ENCODE measurements around the gene ZNFX1. TPM values are rescaled to one million over a fixed set of nuclear protein-coding genes. Genes with fewer than 3 reads are reported as not detected.

The ZNFX1 gene
- total and polyA plus RNA-seq, 2 experiments from 2014 or later: 47.3 to 50.7 TPM

DNA sequence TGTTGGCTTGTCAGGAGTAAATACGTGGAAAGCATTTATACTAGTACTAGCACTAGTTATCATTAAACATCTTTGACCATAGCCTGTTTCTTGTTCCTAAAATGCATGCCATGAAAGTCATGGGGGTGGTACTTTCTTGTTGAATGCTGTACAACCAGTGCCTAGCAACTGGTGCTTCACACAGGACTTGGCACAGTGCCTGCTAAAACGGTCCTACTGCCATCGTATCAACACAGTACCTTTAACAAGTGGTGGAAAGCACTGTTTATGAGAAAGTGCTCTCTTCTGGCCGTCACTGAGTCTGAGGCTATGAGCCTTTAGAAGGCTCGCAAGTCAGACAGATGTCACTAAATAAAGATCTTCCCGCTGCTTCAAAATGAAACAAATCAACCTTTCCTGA is 21.6 kb downstream of the ZNFX1 start:
- 0 out of 2 replicates have a peak, but pooled peaks cover 3% of the 10 kb centered on the region for H3F3A ChIP-seq (ENCODE audit: insufficient read depth)
- H3K9me3 ChIP-seq (ENCODE audit: low read depth): no peaks in the 10 kb centered on the region
- no peaks in the 10 kb centered on the region for H3K9me2 ChIP-seq (ENCODE audit: insufficient read depth)
- peaks cover 83% of the 10 kb centered on the region for H3K36me3 ChIP-seq (ENCODE audit: low read depth)
- no peaks in the 10 kb centered on the region for H4K20me1 ChIP-seq (ENCODE audit: insufficient read depth)
- H3K27ac ChIP-seq: no peak overlapping the region
- TF ChIP-seq EZH2 (IDR thresholded peaks at IDR 0.05; ENCODE audit: insufficient read depth, poor library complexity, severe bottlenecking): no peak
- WGBS, 2 experiments (ENCODE audit: low coverage in 1 of 2, low lambda C conversion rate in 2 of 2, missing lambda C conversion rate in 2 of 2): 76 to 80% methylated on average over 6 of the region's 6 CpGs
- H2AFZ ChIP-seq: no peak overlapping the region
- H3K4me1 ChIP-seq (ENCODE audit: insufficient read depth): no peaks in the 10 kb centered on the region
- no peak for DNase-seq
- in situ Hi-C loops (cut with MboI): no loop called here
- H3K4me3 ChIP-seq: no peak overlapping the region
- no peaks in the 10 kb centered on the region for H3K27me3 ChIP-seq (replicated peaks; ENCODE audit: insufficient read depth)
- H3K9ac ChIP-seq: no peak overlapping the region
- H3K4me2 ChIP-seq (ENCODE audit: unreplicated experiment): no peak overlapping the region
- H3K79me2 ChIP-seq (ENCODE audit: insufficient read depth): peaks cover 16% of the 10 kb centered on the region

- H3K9me2 ChIP-seq (ENCODE audit: insufficient read depth): no peaks in the 10 kb centered on the region
- H4K20me1 ChIP-seq (ENCODE audit: insufficient read depth): no peaks in the 10 kb centered on the region
- H2AFZ ChIP-seq: no peak overlapping the region
- TF ChIP-seq EZH2phosphoT487 (IDR thresholded peaks at IDR 0.05; ENCODE audit: insufficient read depth, low read depth) (no peak), EZH2 (IDR thresholded peaks at IDR 0.05; ENCODE audit: insufficient read depth, poor library complexity, severe bottlenecking) (no peak)
- no peaks in the 10 kb centered on the region for H3K27me3 ChIP-seq (replicated peaks; ENCODE audit: insufficient read depth)
- H3K36me3 ChIP-seq (ENCODE audit: low read depth): peaks cover 69% of the 10 kb centered on the region
- H3K27ac ChIP-seq: no peak overlapping the region
- no peaks in the 10 kb centered on the region for H3K4me1 ChIP-seq (ENCODE audit: insufficient read depth)
- in situ Hi-C loops (cut with MboI): no loop called here
- H3K79me2 ChIP-seq (ENCODE audit: insufficient read depth): no peaks in the 10 kb centered on the region
- peaks cover 19% of the 10 kb centered on the region for H3F3A ChIP-seq (ENCODE audit: insufficient read depth)
- DNase-seq: no peak
- no peak overlapping the region for H3K4me3 ChIP-seq
- H3K4me2 ChIP-seq (ENCODE audit: unreplicated experiment): no peak overlapping the region
- no peaks in the 10 kb centered on the region for H3K9me3 ChIP-seq (ENCODE audit: low read depth)
- H3K9ac ChIP-seq: no peak overlapping the region
- WGBS, 2 experiments (ENCODE audit: low coverage in 1 of 2, low lambda C conversion rate in 2 of 2, missing lambda C conversion rate in 2 of 2): 90 to 91% methylated on average over 6 of the region's 6 CpGs
These were observed 25.1 kb downstream of the ZNFX1 start for GRCh38 chr20:49252556-49253350.

GRCh38 chr20:49248879-49249665 is 28.8 kb downstream of the ZNFX1 start:
- Histone ChIP-seq H2AFZ (no peak overlapping the region), H3F3A (ENCODE audit: insufficient read depth) (peaks cover 42% of the 10 kb centered on the region), H3K4me1 (ENCODE audit: insufficient read depth) (no peaks in the 10 kb centered on the region), H3K4me2 (ENCODE audit: unreplicated experiment) (no peak overlapping the region), H3K79me2 (ENCODE audit: insufficient read depth) (no peaks in the 10 kb centered on the region), H3K9ac (no peak overlapping the region), H3K27me3 (replicated peaks; ENCODE audit: insufficient read depth) (no peaks in the 10 kb centered on the region), H4K20me1 (ENCODE audit: insufficient read depth) (no peaks in the 10 kb centered on the region), H3K9me2 (ENCODE audit: insufficient read depth) (no peaks in the 10 kb centered on the region), H3K36me3 (ENCODE audit: low read depth) (peaks cover 50% of the 10 kb centered on the region), H3K4me3 (no peak overlapping the region), H3K27ac (no peak overlapping the region), H3K9me3 (ENCODE audit: low read depth) (no peaks in the 10 kb centered on the region)
- DNase-seq: no peak
- no peak for TF ChIP-seq EZH2phosphoT487 (IDR thresholded peaks at IDR 0.05; ENCODE audit: insufficient read depth, low read depth)
- no peak for TF ChIP-seq EZH2 (IDR thresholded peaks at IDR 0.05; ENCODE audit: insufficient read depth, poor library complexity, severe bottlenecking)
- in situ Hi-C loops (cut with MboI): no loop called here
- 82 to 83% methylated on average over 18 of the region's 18 CpGs for WGBS, 2 experiments (ENCODE audit: low coverage in 1 of 2, low lambda C conversion rate in 2 of 2, missing lambda C conversion rate in 2 of 2)

DNA sequence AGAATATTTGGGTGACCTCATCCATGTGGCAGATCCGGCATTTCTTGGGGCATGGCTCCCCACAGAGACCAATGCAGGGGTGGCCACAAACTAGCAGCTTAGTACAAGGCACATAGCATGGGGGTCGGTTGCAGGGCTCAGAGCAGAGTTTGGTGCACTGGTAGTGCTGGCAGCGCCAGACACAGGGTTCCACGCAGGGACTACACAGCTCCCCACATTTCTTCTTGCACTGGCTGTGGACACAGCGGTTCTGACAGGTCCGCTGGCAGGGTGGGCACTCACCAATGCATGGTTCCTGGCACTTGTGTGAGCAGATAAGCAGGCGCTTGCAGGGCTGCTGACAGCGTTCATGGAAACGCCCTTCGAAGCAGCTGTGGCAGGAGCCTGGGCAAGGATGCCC is 29.6 kb downstream of the ZNFX1 start:
- H3K27ac ChIP-seq: no peak overlapping the region
- no peak overlapping the region for H3K4me3 ChIP-seq
- no peaks in the 10 kb centered on the region for H3K9me2 ChIP-seq (ENCODE audit: insufficient read depth)
- DNase-seq: no peak
- H3K27me3 ChIP-seq (replicated peaks; ENCODE audit: insufficient read depth): no peaks in the 10 kb centered on the region
- H3K79me2 ChIP-seq (ENCODE audit: insufficient read depth): no peaks in the 10 kb centered on the region
- in situ Hi-C loops (cut with MboI): no loop called here
- H4K20me1 ChIP-seq (ENCODE audit: insufficient read depth): no peaks in the 10 kb centered on the region
- H2AFZ ChIP-seq: no peak overlapping the region
- H3K9me3 ChIP-seq (ENCODE audit: low read depth): no peaks in the 10 kb centered on the region
- H3K9ac ChIP-seq: no peak overlapping the region
- WGBS, 2 experiments (ENCODE audit: low coverage in 1 of 2, low lambda C conversion rate in 2 of 2, missing lambda C conversion rate in 2 of 2): 83% methylated on average over 10 of the region's 10 CpGs
- H3K36me3 ChIP-seq (ENCODE audit: low read depth): peaks cover 52% of the 10 kb centered on the region
- peaks cover 44% of the 10 kb centered on the region for H3F3A ChIP-seq (ENCODE audit: insufficient read depth)
- no peak for TF ChIP-seq EZH2phosphoT487 (IDR thresholded peaks at IDR 0.05; ENCODE audit: insufficient read depth, low read depth)
- no peak for TF ChIP-seq EZH2 (IDR thresholded peaks at IDR 0.05; ENCODE audit: insufficient read depth, poor library complexity, severe bottlenecking)
- H3K4me1 ChIP-seq (ENCODE audit: insufficient read depth): no peaks in the 10 kb centered on the region
- no peak overlapping the region for H3K4me2 ChIP-seq (ENCODE audit: unreplicated experiment)

All from GM23248 (cell line).